Neural cell (in vitro differentiated cells): ENCODE data around the gene EP400.

Experiments used
- CTCF ChIP-seq: fragments of 450-650 bp; IDR thresholded peaks from 2 replicates; pipeline ENCODE4 v1.5.1; 2014; ENCODE audit warnings: antibody characterized with exemption, mild to moderate bottlenecking, moderate library complexity; ENCODE audit not compliant: poor library complexity, severe bottlenecking
- EZH2 ChIP-seq: fragments of 200-600, 300-800 bp; shearing (Covaris generic), sonication (generic); IDR thresholded peaks from 2 replicates; pipeline ENCODE4 v1.6.1; 2014; ENCODE audit warnings: antibody characterized with exemption, low read length, borderline replicate concordance, mild to moderate bottlenecking; ENCODE audit not compliant: insufficient read depth, poor library complexity, severe bottlenecking
- REST ChIP-seq: IDR thresholded peaks from 2 replicates; pipeline ENCODE4 v1.6.1; 2012; ENCODE audit warnings: borderline replicate concordance

- TF ChIP-seq CTCF = no peak
- TF ChIP-seq EZH2 = no peak
- TF ChIP-seq REST = no peak
Measured at GRCh38 chr12:132030367-132031038, 80.8 kb downstream of the EP400 start.
